Suppressor macrophage (primary cell): ENCODE measurements around the gene GMPR2.

Experiments
- DNase-seq, 4 experiments: peaks; one replicate each; pipeline ENCODE4 v3.0.0-alpha.2; 2020 to 2022

Gene GMPR2

DNA sequence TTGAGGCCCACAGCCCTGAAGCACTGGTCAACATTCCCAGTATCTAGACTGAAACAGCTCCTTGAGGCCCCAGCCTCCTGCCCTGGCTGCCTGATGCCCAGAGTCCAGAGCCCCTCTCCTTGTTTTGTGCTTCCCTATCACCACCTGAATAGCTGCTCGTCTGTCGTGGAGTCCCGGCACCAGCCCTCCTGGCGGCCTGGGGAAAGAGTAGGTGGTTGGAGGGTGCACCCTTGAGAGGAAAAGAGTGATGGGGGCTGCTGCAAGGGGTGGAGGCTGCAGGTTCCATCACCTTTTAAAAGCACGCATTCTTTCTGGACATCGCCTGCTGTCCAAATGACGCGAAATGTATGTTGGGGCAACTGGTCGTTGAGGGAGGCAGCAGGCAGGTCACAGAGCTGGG is 35.5 kb downstream of the GMPR2 start:
- DNase-seq = no peak

DNA sequence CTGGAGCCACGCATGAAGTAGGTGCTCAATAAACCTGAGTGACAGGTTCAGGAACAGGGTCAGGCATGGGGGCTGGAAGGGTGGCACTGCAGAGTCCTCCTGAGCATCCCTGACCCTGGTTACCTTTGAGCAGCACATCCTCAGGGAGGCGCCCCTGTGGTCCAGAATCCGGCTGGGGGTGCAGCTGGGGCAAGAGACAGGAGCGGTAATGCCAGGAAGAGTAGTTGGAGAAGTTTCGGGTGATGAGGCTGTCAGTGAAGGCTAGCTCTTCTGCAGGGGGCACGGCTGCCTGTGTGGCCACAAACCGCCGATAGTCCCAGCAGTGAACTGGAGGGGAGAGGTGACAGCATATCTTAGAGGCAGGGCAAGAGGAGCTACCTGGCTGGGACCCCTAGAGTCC is 36.6 kb downstream of the GMPR2 start:
- no peak for DNase-seq

DNA sequence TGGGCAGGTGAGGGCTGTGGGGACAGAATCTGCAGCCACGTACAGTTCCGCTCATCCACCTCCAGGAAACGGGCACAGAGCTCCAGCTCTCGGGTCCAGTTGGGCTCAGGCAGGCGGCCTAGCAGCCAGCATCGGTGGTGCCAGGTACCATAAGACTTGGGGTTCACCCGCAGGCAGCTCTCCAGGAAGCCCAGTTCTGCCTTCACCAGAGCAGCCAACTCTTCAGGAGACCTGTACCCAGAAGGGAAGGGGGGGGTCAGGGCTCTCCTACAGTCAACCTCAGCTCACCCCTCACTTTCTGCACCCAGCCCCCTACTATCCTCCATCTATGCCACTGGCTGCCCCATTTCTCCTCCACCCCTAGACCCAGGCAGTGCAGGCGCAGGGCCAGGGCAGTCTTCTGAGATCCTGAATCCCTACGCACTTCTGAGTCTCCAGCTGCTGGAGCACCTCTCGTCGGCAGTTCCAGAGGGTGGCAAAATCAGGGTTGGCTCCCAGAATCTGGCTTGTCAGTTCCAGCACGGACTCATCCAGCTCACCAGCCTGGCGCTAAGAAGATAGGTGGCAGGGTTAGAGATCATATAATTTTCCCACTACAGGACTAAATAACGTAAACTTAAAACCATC is 37.3 kb downstream of the GMPR2 start:
- DNase-seq = no peak

DNA sequence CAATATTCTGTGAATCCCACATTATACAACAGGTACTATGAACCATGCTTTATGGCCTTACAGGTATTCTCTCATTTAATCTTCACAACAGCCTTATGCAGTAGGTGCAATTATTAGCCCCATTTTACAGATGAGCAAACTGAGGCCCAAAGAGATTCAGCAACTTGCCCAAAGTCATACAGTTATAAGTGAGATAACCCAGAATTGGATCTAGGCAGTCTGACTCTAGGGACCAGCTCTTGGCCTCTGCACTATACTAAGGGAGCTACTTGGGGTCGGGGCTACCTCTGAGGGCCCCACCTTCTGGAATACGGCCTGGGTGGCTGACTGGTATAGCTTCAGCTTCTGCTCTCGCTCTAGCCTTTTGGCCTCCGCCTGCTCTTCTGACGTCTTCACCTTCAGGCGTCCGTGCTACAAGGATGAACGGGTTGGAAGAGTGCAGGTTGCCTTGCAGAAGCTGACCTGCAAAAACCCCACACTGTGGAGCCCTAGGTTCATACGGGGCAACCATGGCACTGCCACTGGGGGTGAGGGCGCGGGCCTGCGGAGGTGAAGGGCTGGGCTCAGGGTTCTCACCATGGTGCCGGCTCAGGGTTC is 37.9 kb downstream of the GMPR2 start:
- no peak for DNase-seq

DNA sequence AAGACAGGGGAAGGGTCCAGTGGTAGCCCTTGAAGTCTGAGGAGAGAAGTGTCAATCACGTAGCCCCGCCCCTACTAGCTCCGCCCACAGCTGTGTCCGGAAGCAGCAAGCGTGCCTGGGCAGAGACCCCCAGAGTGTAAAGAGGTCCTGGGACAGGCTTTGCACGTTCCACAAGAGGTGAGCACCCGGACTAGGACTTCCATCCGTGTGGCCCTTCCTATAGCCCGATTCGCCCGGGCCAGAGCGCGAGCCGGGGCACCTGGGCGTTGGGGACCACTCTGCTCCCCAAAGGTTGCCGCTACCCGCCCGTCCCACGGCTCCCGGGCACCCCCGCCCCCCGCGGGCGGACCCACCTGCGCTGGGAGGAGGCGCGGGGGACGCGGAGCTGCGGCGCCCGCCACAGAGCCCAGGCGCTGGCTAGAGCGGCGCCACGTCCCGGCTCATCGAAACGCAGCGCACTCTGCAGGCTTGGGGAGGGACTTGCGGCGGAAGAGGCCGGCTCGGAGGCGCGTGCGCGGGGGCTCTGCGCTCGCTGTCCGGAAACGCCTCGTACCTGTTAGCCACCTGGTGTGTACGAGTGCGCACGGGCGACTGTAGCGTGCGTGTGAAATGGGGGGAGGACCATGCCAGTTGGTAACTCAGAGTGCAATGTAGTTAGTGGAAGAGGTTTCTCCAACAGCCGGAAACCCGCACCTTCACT is 38.6 kb downstream of the GMPR2 start, which contains the start of gene RABGGTA:
RABGGTA (minus strand) TSS at position 464 of the 700 bp plus-strand sequence. CDS start 482 bp downstream, outside the sequence.
- peak; percentile 89 to 96 (median 92) for DNase-seq

DNA sequence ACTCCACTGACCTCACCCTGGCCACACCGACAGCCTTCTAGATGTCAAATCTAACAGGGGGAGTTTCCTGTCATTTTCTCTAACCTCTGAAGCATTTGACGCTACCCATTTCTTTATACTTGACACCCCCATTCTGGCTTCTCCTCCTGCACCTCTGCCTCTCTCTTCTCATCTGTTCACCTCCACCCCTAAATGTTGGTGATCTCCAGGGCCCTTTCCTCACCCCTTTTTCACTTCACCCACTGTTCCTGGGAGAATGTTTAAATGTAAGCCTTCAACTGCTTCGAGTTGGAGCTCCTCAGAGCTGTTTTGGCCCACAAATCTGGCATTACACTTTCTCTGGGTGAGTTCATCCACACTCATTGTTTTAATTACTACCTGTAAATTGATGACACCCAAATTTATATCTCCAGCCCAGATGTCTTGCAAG is 39.1 kb downstream of the GMPR2 start:
- no peak for DNase-seq

DNA sequence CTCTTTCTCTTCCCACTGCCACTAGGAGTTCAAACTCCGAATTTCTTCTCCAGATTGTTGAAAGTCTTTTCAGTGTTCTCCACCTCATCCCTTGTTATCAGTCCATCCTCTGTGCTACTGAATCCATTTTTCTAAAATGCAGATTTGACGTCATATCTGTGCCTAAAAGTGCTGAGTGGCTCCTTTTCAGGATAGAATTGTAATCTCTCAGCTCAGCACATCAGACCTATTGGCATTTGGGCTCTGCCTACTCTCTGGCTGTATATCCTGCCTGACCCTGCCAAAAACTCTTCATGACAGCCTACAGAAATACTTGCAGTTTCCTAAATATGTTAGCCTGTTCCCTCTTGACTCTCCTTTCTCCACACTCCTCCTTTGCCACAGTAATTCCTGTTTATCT is 39.7 kb downstream of the GMPR2 start:
- DNase-seq = peak in 2 of 4 experiments; percentile 31 to 41

DNA sequence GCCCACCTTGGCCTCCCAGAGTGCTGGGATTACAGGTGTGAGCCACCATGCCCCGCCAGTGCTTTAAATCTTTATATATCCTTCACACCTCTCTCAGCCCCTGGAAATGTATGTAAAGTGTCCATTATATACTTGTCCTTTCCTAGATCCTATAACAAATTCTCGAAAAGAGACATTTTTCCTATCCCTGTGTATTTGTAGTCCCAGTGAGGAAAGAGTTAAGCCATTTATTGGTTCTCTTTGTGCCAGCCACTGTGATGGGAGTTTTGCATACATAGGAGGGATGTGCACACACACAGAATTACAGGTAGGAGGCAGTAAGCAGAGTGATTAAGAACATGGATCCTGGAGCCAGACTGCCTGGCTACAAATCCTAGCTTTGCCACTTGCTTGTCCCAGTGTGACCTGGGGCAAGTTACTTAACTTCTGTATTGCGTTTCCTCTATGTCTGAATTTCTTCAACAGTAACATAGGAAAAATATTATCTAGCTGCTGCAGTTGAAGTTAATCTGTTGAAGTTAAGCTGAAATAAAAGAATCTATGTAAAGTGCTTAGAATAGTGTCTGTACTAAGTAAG is 40.8 kb downstream of the GMPR2 start:
- DNase-seq = peak; percentile 43 to 68 (median 65)

DNA sequence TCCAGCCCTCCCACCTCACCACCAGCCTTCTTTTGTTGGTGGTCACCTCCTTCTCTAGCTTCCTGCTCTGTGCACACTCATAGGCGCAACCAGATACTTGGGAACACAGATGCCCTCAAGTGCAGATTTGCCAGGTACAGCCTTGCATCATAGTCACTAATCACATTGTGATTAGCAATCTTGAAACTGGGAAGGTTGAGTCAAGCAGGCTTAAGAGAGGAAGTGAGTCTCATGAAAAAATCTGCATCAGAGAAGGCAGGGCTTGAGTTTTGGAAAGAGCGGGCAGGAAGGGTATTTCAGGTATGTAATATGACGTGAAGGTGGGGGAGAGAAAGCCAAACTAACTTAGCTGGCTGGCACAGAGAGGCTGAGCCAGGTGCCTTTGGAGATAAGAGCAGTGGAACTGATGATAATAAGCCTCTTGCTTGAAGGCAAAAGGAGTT is 41.4 kb downstream of the GMPR2 start:
- DNase-seq = peak; percentile 59 to 86 (median 76)

DNA sequence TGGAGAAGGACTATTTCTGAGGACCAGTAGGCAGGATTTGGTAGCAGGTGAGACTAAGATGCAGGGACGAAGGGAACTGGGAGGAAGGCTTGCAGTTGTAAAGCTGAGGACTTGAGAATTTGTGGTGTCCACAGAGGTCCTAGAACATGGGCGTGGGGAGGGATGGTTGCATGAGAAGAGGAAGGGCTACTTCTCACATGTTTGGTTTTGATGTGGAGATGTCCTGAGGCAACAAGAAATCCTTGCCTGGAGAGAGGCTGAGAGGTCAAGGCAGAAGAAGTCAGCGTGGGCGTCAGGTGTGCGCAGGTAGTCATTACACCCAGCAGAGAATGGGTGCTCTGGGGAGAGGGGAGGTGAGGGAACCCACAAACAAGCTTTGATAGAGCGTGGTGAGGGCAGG is 44.3 kb downstream of the GMPR2 start:
- peak; percentile 34 to 74 (median 68) for DNase-seq

DNA sequence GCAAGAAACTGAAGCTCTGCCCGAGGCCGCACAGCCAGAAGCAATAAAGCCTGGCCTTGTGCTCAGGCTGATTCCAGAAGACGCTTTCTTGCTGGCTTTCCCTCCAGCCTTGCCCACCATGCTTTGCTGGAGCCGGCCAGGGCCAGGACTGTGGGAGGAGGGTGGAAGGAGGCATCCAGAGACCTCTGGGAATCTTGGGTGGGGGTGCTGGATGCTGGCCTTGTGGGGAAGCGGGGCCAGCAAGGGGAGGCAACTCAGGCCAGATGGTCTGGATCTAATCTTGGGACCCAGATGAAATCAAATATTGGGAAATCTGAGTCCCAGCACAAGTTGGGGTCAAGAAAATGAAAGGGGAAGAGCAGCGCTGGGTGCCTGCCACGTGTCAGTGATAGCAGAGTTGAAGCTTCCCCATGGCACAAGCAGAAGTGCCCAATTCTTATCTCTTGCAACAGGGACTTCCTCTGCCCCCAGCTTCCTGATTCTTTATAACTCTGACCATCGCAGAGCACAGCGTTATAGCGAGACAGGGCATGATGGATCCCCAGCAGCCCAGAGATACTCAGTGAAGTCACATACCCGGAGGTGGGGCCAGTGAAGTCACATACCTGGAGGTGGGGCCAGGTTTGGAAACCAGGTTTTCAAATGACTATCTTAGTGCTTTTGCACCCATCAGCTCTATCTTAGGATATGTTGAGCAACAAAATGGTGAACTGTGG is 45.0 kb downstream of the GMPR2 start:
- peak; percentile 79 to 94 (median 90) for DNase-seq

DNA sequence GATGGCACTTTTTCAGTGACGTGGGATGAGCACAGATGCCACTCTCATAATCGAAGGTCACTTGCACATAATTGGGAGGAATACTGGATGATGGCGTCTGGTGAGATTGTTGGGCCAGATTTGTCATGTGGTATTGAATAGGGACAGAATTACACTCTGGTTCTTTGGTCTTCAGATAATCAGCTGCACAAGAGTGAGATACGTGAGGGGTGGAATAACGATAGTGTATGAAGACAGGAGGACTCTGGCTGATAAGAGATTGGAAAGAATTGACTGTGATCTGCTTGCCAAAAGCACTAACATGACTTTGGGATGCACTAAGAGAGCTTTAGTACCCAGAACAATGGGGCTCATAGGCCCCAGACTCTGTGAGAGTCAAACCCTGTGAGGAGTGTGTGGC is 45.7 kb downstream of the GMPR2 start:
- DNase-seq = no peak

DNA sequence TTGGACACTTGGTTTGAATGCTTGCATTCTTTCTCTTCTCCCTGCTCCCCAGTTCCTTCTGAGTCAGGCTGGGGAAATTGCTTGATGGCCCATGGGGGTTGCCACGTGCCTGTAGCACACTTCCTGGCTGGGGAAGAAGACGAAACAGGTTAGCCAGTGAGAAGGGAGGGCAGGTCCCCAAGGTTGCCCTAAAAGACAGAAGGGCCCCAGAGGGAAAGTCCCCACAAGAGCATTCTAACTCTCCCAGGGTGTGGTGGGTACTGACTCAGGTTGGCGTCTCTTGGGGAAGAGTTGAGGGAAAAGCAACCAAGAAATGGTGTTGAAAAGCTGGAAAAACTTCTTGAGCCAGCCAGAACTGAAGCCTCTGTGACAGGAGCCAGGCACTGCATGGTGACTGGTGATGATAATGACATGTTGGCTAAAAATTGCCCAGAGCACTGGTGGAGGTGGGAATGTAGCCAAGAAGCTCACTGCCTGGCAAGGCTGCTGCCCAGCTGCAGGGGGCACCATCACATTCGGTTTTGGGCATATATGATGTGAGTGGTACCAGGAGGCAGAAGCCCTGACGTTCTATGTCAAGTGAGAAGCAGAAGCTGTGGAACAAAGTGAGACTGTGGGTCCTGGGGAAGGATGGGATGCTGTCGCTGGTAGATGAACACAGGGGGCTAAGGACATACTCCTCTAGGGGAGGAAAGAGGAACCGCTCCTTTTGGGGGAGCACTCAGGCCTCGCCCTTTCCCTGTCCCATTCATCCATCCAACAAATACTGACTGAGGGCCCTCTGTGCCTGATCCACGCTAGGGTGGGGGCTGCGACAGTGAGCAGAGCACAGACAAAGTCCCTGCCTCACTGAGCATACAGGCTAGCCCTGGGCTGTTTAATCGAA is 46.8 kb downstream of the GMPR2 start:
- DNase-seq = peak; percentile 48 to 70 (median 64)

DNA sequence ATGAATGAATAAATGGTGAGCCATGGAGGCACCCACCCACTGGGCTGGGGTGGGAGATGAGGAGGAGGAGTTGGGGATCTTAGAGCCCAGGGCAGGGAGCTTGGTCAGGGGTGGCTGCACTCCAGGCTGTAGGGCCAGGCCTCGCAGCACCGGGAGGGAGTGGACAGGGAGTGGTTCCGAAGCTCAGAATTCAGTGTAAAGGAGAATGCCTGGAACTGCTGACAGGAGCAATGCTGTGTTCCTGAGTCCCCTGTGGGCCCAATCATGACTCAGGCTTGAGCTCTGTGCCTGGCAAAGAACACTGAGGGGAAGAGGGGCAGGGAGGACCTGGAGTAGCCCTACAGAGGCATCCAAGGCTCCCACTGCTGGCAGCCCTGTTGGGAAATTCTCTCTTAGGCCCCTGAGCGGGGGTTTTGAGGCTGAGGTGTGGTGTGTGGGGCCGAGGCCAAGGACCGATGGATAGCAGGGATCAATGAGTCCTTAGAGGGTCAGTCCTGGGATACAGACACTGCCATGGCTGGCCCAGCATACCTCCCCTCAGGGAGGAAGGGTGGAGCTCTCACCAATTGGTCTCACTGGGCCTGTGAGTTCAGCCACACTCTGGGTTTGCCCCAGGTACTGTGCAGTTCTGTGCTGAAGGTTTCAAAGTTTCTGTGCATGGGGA is 48.2 kb downstream of the GMPR2 start:
- DNase-seq = peak in 3 of 4 experiments; percentile 21 to 23 (median 21)

DNA sequence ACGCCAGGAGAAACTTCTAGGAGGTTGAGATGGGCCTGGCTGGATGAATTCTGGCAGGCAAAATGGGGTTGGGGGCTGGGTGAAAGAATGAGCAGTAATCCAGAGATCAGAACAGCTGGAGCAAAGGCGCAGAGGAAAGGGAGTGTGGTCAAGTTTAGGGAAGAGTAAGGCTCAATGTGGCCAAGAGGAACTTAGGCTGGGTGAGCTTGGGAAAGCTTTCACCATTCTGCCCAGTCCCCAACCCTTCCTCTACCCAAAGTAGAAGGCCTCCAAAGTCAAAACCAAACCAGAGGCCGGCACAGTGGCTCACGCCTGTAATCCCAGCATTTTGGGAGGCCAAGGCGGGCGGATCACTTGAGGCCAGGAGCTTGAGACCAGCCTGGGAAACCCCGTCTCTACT is 48.9 kb downstream of the GMPR2 start:
- peak; percentile 35 to 75 (median 66) for DNase-seq

DNA sequence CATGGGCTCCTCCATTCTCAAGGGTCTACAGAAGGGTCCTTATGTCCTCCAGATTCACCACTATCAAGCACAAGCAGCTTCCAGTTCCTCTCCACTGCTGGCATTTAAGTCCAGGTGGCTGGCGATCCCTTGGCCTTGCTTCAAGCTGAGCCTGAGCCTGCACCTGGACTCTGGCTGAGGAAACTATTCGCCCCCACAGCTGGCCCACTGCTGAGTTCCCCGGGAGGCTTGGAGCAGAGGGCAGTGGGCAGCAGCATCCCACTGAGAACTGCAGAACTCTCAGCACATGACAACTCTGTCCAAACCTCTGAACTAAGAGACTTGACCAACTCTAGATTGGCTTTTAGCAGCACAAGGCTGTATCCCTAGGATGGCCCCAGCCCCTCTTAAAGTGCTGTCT is 50.0 kb downstream of the GMPR2 start:
- DNase-seq = peak in 2 of 4 experiments; percentile 53 to 60

DNA sequence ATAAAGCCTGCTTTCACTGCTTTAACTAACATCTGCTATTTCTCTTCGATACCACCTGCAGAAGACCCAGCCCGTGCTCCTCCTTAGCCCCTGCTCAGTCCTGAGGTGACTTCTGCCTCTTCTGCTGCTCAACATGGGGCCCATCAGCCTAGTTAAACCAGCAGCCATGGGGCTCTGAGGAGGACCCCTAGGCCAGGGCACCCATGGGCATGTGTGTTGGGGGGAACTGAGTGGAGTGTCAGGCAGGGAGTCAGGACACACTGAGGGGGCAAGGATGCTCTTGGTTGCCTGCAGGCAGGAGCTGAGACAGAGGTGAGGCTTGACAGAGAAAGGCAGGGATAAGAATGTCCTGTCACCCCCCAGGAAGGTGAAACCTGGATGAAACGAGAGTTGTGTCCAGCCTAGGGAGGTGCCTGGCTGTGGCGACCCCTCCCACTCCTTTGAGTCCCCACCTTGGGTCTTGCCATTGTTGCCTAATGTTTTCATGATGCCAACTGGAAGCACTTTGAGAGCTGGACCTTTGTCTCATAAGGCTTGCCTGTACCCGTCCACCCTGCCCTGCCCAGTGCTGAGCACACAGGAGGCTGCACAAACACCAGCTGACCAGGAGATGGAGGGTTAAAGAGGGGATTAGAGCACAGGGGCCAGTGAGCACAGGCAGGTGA is 51.2 kb downstream of the GMPR2 start:
- no peak for DNase-seq

DNA sequence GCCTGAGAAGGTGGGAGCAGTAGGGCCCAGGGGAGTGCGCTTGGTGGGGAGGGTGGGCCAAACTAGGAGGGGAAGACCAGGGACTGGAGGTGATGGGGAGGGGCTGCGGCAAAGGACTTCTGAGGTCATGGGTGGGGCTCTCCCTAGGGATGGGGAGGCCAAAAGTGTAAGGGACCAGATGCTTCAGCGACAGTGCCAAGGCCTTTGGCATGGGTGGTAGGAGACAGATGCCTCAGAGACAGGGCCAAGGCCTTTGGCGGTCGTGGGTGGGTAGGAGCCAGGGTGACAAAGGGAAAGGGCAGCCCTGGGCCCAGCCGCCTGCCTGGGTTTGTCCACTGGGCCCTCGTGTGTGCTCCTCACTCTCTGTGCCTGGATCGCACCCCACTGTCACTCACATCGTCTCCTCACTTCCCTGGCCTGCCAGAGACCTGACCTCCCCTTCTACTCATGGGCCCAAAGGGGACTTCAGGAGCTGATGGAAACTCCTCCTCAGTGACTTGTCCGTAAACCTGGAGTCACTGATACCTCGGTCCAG is 51.8 kb downstream of the GMPR2 start:
- DNase-seq = no peak

DNA sequence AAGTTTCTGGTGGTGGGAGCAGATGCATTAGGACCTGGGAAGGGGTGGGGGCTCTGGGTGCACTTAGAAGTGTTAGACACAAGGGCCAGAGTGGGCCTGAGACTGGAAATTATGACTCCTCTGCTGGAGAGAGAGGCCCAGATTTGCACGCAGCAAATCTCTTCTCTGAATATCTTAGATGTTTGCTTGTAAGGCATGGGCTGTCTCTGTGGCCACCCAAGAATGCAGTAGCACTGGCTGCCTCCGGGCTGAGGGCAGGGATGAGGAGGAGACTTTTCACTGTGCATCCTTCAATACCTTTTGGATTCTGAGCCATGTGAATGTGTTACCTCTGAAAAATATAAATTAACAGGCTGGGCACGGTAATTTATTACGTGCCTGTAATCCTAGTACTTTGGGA is 52.6 kb downstream of the GMPR2 start:
- DNase-seq = no peak

DNA sequence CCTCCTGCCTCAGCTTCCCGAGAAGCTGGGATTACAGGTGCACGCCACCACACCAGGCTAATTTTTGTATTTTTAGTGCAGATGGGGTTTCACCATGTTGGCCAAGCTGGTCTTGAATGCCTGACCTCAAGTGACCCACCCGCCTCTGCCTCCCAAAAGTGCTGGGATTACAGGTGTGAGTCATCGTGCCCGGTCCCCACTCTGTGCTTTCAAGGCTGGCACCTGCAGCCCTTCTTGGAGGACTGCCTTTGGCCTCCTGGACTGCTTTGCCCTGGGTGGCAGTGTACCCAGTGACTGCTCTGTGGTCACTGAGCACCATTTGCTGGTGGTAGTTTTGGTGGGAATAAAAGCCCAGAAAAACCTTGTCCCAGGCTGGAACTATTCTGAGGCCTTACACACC is 54.3 kb downstream of the GMPR2 start:
- DNase-seq = no peak
